ENCODE data around the gene DAPP1. TPM values are rescaled to one million over a fixed set of nuclear protein-coding genes. Genes with fewer than 3 reads are reported as not detected.

The DAPP1 gene
- total and polyA plus RNA-seq, 2 experiments from 2014 or later, result not detected

DNA sequence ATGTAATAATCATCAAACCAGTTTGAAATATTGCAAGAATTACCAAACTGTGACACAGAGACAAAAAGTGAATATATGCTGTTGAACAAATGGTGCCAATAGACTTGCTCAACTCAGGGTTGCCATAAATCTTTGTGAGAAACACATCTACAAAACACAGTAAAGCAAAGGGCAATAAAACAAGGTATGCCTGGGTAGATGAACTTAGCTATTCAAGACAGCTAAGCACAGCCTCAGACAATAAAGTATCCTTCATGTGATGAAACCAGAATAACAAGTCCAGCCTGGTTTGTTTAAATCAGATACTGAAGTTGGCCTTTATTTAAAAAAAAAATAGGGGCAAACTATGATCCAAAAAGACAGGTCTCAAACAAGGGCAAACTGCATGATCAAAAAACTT, 58.4 kb downstream of the DAPP1 start (continued):
- TF ChIP-seq, protein P1, sequence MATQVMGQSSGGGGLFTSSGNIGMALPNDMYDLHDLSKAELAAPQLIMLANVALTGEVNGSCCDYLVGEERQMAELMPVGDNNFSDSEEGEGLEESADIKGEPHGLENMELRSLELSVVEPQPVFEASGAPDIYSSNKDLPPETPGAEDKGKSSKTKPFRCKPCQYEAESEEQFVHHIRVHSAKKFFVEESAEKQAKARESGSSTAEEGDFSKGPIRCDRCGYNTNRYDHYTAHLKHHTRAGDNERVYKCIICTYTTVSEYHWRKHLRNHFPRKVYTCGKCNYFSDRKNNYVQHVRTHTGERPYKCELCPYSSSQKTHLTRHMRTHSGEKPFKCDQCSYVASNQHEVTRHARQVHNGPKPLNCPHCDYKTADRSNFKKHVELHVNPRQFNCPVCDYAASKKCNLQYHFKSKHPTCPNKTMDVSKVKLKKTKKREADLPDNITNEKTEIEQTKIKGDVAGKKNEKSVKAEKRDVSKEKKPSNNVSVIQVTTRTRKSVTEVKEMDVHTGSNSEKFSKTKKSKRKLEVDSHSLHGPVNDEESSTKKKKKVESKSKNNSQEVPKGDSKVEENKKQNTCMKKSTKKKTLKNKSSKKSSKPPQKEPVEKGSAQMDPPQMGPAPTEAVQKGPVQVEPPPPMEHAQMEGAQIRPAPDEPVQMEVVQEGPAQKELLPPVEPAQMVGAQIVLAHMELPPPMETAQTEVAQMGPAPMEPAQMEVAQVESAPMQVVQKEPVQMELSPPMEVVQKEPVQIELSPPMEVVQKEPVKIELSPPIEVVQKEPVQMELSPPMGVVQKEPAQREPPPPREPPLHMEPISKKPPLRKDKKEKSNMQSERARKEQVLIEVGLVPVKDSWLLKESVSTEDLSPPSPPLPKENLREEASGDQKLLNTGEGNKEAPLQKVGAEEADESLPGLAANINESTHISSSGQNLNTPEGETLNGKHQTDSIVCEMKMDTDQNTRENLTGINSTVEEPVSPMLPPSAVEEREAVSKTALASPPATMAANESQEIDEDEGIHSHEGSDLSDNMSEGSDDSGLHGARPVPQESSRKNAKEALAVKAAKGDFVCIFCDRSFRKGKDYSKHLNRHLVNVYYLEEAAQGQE (IDR thresholded peaks at IDR 0.05; ENCODE audit: unreplicated experiment), result no peak
- no peak for TF ChIP-seq POLR2AphosphoS5 (IDR thresholded peaks at IDR 0.05; ENCODE audit: low read depth)

DNA sequence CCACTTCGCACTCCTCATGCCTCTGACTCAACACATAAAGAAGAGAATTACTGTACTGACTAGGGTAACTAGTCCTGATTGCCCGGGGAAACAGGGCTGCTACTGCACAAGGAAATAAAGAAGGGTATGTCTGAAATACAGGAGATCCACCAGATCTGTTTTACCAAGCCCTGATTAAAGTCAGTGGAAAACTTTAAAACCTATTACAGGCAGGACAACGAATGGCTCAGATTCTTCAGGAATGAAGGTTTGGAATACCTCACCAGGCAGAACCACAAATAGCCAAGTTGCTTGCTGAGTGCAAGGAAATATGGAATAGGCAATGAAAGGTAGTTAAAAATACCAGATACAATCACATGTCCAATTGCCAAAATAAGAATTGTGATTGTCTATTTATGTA, 60.3 kb downstream of the DAPP1 start:
- no peak overlapping the region for H3K27ac ChIP-seq (ENCODE audit: low read depth)
- Mint-ChIP-seq H3K4me1 (no peaks in the 10 kb centered on the region), H3K36me3 (ENCODE audit: low read depth) (peaks cover 8% of the 10 kb centered on the region; the same call in 2 of the 3 replicates), H3K4me3 (no peak overlapping the region), H3K9me3 (no peaks in the 10 kb centered on the region), H3K27ac (no peak overlapping the region), H3K27me3 (ENCODE audit: insufficient read depth, low read depth, poor library complexity) (no peaks in the 10 kb centered on the region)
- no peaks in the 10 kb centered on the region for H3F3A ChIP-seq (replicated peaks; ENCODE audit: low read depth)
- H3K27me3 ChIP-seq (ENCODE audit: insufficient read depth), result no peaks in the 10 kb centered on the region
- DNase-seq (ENCODE audit: low spot score), result no peak
- no peak for ATAC-seq
- H2AFZ ChIP-seq, result no peak overlapping the region
- no peak overlapping the region for H3K4me2 ChIP-seq
- H4K20me1 ChIP-seq (replicated peaks; ENCODE audit: insufficient read depth), result no peaks in the 10 kb centered on the region
- no peaks in the 10 kb centered on the region for H3K36me3 ChIP-seq (ENCODE audit: insufficient read depth)
- no peak overlapping the region for H3K4me3 ChIP-seq
- H3K4me1 ChIP-seq (ENCODE audit: insufficient read depth), result no peaks in the 10 kb centered on the region
- TF ChIP-seq, protein P2, sequence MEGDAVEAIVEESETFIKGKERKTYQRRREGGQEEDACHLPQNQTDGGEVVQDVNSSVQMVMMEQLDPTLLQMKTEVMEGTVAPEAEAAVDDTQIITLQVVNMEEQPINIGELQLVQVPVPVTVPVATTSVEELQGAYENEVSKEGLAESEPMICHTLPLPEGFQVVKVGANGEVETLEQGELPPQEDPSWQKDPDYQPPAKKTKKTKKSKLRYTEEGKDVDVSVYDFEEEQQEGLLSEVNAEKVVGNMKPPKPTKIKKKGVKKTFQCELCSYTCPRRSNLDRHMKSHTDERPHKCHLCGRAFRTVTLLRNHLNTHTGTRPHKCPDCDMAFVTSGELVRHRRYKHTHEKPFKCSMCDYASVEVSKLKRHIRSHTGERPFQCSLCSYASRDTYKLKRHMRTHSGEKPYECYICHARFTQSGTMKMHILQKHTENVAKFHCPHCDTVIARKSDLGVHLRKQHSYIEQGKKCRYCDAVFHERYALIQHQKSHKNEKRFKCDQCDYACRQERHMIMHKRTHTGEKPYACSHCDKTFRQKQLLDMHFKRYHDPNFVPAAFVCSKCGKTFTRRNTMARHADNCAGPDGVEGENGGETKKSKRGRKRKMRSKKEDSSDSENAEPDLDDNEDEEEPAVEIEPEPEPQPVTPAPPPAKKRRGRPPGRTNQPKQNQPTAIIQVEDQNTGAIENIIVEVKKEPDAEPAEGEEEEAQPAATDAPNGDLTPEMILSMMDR (conservative IDR thresholded peaks at IDR 0.05; ENCODE audit: low read depth in 2 of 2), result no peak
- TF ChIP-seq STAT1 (IDR thresholded peaks at IDR 0.05; ENCODE audit: unreplicated experiment), result no peak
- no peak for TF ChIP-seq POLR2AphosphoS5 (IDR thresholded peaks at IDR 0.05; ENCODE audit: low read depth)
- TF ChIP-seq, protein P3, sequence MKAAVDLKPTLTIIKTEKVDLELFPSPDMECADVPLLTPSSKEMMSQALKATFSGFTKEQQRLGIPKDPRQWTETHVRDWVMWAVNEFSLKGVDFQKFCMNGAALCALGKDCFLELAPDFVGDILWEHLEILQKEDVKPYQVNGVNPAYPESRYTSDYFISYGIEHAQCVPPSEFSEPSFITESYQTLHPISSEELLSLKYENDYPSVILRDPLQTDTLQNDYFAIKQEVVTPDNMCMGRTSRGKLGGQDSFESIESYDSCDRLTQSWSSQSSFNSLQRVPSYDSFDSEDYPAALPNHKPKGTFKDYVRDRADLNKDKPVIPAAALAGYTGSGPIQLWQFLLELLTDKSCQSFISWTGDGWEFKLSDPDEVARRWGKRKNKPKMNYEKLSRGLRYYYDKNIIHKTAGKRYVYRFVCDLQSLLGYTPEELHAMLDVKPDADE (IDR thresholded peaks at IDR 0.05), result no peak
- no peak for TF ChIP-seq JUNB (IDR thresholded peaks at IDR 0.05; ENCODE audit: unreplicated experiment)
- TF ChIP-seq, protein P4, sequence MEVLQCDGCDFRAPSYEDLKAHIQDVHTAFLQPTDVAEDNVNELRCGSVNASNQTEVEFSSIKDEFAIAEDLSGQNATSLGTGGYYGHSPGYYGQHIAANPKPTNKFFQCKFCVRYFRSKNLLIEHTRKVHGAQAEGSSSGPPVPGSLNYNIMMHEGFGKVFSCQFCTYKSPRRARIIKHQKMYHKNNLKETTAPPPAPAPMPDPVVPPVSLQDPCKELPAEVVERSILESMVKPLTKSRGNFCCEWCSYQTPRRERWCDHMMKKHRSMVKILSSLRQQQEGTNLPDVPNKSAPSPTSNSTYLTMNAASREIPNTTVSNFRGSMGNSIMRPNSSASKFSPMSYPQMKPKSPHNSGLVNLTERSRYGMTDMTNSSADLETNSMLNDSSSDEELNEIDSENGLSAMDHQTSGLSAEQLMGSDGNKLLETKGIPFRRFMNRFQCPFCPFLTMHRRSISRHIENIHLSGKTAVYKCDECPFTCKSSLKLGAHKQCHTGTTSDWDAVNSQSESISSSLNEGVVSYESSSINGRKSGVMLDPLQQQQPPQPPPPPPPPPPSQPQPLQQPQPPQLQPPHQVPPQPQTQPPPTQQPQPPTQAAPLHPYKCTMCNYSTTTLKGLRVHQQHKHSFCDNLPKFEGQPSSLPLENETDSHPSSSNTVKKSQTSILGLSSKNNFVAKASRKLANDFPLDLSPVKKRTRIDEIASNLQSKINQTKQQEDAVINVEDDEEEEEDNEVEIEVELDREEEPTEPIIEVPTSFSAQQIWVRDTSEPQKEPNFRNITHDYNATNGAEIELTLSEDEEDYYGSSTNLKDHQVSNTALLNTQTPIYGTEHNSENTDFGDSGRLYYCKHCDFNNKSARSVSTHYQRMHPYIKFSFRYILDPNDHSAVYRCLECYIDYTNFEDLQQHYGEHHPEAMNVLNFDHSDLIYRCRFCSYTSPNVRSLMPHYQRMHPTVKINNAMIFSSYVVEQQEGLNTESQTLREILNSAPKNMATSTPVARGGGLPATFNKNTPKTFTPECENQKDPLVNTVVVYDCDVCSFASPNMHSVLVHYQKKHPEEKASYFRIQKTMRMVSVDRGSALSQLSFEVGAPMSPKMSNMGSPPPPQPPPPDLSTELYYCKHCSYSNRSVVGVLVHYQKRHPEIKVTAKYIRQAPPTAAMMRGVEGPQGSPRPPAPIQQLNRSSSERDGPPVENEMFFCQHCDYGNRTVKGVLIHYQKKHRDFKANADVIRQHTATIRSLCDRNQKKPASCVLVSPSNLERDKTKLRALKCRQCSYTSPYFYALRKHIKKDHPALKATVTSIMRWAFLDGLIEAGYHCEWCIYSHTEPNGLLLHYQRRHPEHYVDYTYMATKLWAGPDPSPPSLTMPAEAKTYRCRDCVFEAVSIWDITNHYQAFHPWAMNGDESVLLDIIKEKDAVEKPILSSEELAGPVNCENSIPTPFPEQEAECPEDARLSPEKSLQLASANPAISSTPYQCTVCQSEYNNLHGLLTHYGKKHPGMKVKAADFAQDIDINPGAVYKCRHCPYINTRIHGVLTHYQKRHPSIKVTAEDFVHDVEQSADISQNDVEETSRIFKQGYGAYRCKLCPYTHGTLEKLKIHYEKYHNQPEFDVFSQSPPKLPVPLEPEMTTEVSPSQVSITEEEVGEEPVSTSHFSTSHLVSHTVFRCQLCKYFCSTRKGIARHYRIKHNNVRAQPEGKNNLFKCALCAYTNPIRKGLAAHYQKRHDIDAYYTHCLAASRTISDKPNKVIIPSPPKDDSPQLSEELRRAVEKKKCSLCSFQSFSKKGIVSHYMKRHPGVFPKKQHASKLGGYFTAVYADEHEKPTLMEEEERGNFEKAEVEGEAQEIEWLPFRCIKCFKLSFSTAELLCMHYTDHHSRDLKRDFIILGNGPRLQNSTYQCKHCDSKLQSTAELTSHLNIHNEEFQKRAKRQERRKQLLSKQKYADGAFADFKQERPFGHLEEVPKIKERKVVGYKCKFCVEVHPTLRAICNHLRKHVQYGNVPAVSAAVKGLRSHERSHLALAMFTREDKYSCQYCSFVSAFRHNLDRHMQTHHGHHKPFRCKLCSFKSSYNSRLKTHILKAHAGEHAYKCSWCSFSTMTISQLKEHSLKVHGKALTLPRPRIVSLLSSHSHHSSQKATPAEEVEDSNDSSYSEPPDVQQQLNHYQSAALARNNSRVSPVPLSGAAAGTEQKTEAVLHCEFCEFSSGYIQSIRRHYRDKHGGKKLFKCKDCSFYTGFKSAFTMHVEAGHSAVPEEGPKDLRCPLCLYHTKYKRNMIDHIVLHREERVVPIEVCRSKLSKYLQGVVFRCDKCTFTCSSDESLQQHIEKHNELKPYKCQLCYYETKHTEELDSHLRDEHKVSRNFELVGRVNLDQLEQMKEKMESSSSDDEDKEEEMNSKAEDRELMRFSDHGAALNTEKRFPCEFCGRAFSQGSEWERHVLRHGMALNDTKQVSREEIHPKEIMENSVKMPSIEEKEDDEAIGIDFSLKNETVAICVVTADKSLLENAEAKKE (CRISPR knock-in tag; IDR thresholded peaks at IDR 0.05), result no peak
- TF ChIP-seq, protein P1 (IDR thresholded peaks at IDR 0.05; ENCODE audit: unreplicated experiment), result no peak
- no peak for TF ChIP-seq CREB1 (CRISPR knock-in tag; IDR thresholded peaks at IDR 0.05; ENCODE audit: low read depth)
- H3K9me2 ChIP-seq (ENCODE audit: insufficient read depth), result no peaks in the 10 kb centered on the region
- no peaks in the 10 kb centered on the region for H3K79me2 ChIP-seq (replicated peaks; ENCODE audit: insufficient read depth)

Data from GM23338 (cell line).